RPMI7951 (cell line): Measurements from ENCODE around the gene AATK. TPM values are rescaled to one million over a fixed set of nuclear protein-coding genes. Genes with fewer than 3 reads are reported as not detected.

Experiments
- DNase-seq: peaks from one replicate; pipeline ENCODE4 v3.0.0-alpha.2; 2012; ENCODE audit warnings: low read depth
- total RNA-seq: library from RNA; depleted of rRNA; stranded (reverse); fragments of >200 nt; shearing (Covaris generic); gene quantifications from 2 replicates; pipeline ENCODE4 v1.2.3, GENCODE V29; 2014

Gene AATK
- total RNA-seq, 1 experiment from 2014 or later: not detected

- no peak for DNase-seq
These were observed 22.9 kb downstream of the AATK start for GRCh38 chr17:81143200-81143527.

GRCh38 chr17:81142301-81143199 is 23.5 kb downstream of the AATK start:
- DNase-seq: peak; percentile 58

GRCh38 chr17:81140695-81141094 is 25.3 kb downstream of the AATK start:
- DNase-seq: no peak

GRCh38 chr17:81140018-81140417 is 26.0 kb downstream of the AATK start:
- DNase-seq: no peak

GRCh38 chr17:81139428-81139827 is 26.6 kb downstream of the AATK start:
- no peak for DNase-seq

GRCh38 chr17:81138500-81138899 is 27.5 kb downstream of the AATK start:
- no peak for DNase-seq

- DNase-seq: no peak
These were observed 27.9 kb downstream of the AATK start for GRCh38 chr17:81138083-81138482.

- DNase-seq: no peak
These were observed 28.8 kb downstream of the AATK start for GRCh38 chr17:81137248-81137647.

GRCh38 chr17:81136366-81136765 is 29.7 kb downstream of the AATK start:
- no peak for DNase-seq

- DNase-seq: no peak
These were observed 30.3 kb downstream of the AATK start for GRCh38 chr17:81135505-81136278.

- no peak for DNase-seq
These were observed 31.8 kb downstream of the AATK start for GRCh38 chr17:81134064-81134781.

GRCh38 chr17:81132770-81133723 is 33.0 kb downstream of the AATK start:
- DNase-seq: no peak

GRCh38 chr17:81132197-81132540 is 33.9 kb downstream of the AATK start:
- no peak for DNase-seq

- DNase-seq: no peak
These were observed 34.4 kb downstream of the AATK start for GRCh38 chr17:81131486-81132196.

- DNase-seq: no peak
These were observed 35.3 kb downstream of the AATK start for GRCh38 chr17:81130385-81131361.

- DNase-seq: no peak
These were observed 36.2 kb downstream of the AATK start for GRCh38 chr17:81129711-81130367.

- DNase-seq: no peak
These were observed 36.7 kb downstream of the AATK start for GRCh38 chr17:81129289-81129688.

- no peak for DNase-seq
These were observed 37.2 kb downstream of the AATK start for GRCh38 chr17:81128774-81129173.

GRCh38 chr17:81128338-81128737 is 37.7 kb downstream of the AATK start:
- no peak for DNase-seq
